ENCODE measurements around the gene FHAD1. TPM values are rescaled to one million over a fixed set of nuclear protein-coding genes. Genes with fewer than 3 reads are reported as not detected.

Gene FHAD1
- total RNA-seq: 0.14 and 0.27 TPM in 2 replicates

DNA sequence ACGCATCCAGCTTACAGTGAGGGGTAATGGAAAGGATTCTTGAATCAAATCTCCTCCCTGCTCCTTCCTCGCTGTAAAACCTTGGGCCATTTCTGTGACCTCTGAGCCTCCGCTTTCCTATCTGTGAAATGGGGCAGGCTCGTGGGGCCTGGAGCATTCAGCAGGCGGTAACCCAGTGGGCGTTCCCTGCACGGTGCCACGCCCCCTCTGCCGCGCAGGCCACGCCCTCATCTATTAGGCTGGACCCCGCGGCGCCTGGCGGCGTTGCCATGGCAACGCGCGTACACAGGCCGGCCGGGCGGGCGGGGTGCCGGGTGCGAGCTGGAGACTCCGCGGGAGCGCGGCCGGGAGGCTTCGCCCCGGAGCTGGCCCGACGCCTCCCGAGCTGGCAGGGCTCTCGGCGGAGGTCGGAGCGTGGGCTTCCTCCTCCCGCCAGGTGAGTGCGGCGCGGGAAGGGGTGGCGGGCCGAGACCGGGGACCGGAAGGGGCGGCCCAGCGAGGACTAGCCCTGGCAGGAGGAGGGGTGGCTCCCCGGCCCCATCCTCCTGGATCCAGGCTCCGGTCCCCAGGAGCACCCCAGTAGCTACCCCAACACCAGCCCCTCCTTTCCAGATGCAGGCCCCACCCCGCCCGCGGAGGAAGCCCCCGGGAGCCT is at the start of gene FHAD1:
Gene FHAD1 (plus strand): TSS at position 264 of the 655 bp plus-strand sequence. CDS start 4,562 bp downstream, outside the sequence.

DNA sequence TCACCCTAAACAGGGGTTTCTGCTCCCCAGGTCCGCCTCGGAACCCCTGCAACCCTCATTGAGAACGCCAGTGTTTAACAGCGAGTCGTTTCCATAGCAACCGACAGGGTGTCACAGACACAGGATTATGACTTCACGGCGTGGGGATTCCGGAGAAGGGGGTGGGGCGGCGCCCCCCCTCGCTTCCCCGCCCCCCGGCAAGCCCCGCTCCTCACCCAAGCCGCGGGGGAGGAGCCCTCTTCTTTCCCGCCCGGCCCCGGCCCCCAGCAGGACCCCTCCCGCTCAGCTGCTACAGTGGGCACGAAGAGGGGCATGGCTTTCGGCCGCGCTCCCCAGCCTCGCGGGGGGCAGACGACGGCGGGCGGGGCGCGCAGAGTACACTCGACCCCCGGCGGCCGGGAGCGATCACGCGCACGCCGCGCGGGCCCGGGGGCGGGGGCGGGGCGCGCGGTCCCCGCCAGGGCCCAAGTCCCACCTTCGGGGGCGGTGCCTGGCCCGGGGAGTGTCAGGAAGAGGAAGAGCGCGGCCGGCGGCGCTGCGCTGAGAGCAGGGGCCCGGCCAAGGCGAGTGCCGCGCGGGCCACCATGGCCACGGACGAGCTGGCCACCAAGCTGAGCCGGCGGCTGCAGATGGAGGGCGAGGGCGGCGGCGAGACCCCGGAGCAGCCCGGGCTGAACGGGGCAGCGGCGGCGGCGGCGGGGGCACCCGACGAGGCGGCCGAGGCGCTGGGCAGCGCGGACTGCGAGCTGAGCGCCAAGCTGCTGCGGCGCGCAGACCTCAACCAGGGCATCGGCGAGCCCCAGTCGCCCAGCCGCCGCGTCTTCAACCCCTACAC is 162.6 kb downstream of the FHAD1 start, which contains the start of gene EFHD2:
Gene EFHD2 (plus strand): TSS at position 501 of the 835 bp plus-strand sequence. CDS start 84 bp downstream, at position 585.

Other genes with a start within 250 kb of the FHAD1 start
- 9.0 and 9.2 TPM in 2 replicates for gene TMEM51, start 93.5 kb upstream of the FHAD1 start, total RNA-seq
- gene EFHD2, start 162.7 kb downstream of the FHAD1 start, total RNA-seq: 78.7 and 102 TPM in 2 replicates
- not detected in 2 replicates for gene CTRC, start 191.2 kb downstream of the FHAD1 start, total RNA-seq
- gene CELA2A, start 209.5 kb downstream of the FHAD1 start, total RNA-seq: not detected in 2 replicates
- gene CELA2B, start 228.9 kb downstream of the FHAD1 start, total RNA-seq: not detected in 2 replicates